Mesendoderm (in vitro differentiated cells): ENCODE measurements around the gene TREML2.
A peak's percentile ranks its signal among the peaks of the same experiment; 100 is the strongest.

Experiments used
- DNase-seq: peaks from one replicate; pipeline ENCODE4 v3.0.0; 2013
- H2AK5ac ChIP-seq: 2 replicates; pipeline ENCODE4 v1.6.1; 2013; ENCODE audit warnings: low read length, inconsistent platforms
- H2BK120ac ChIP-seq: 2 replicates; pipeline ENCODE4 v1.6.1; 2013; ENCODE audit warnings: low read depth, mild to moderate bottlenecking, low read length, moderate library complexity, mixed read lengths
- H2BK15ac ChIP-seq: replicated peaks from 2 replicates; pipeline ENCODE4 v1.6.1; 2013; ENCODE audit warnings: low read depth, mild to moderate bottlenecking, moderate library complexity
- H2BK5ac ChIP-seq: 2 replicates; pipeline ENCODE4 v1.6.1; 2013; ENCODE audit warnings: low read length, inconsistent platforms
- H3K18ac ChIP-seq: 2 replicates; pipeline ENCODE4 v1.6.1; 2013; ENCODE audit warnings: mild to moderate bottlenecking, low read length, mixed read lengths
- H3K23ac ChIP-seq: one replicate; pipeline ENCODE4 v1.6.1; 2013; ENCODE audit warnings: low read length
- H3K27ac ChIP-seq: 2 replicates; pipeline ENCODE4 v1.5.1; 2013; ENCODE audit warnings: low read depth, mild to moderate bottlenecking, inconsistent platforms, low read length, moderate library complexity
- H3K27me3 ChIP-seq: 2 replicates; pipeline ENCODE4 v1.6.1; 2013; ENCODE audit warnings: low read length, control low read depth, mild to moderate bottlenecking, inconsistent platforms; ENCODE audit not compliant: insufficient read depth, poor library complexity
- H3K36me3 ChIP-seq: 2 replicates; pipeline ENCODE4 v1.6.1; 2013; ENCODE audit warnings: low read length, inconsistent platforms; ENCODE audit not compliant: control insufficient read depth, insufficient read depth
- H3K4ac ChIP-seq: one replicate; pipeline ENCODE4 v1.6.1; 2013; ENCODE audit warnings: low read depth, mild to moderate bottlenecking, low read length, moderate library complexity
- H3K4me1 ChIP-seq: 2 replicates; pipeline ENCODE4 v1.6.1; 2013; ENCODE audit warnings: low read depth, low read length, inconsistent platforms; ENCODE audit not compliant: control insufficient read depth
- H3K4me2 ChIP-seq: 2 replicates; pipeline ENCODE4 v1.6.1; 2013; ENCODE audit warnings: low read length
- H3K4me3 ChIP-seq: 2 replicates; pipeline ENCODE4 v1.5.1; 2013; ENCODE audit warnings: mild to moderate bottlenecking, low read length
- H3K56ac ChIP-seq: one replicate; pipeline ENCODE4 v1.6.1; 2013; ENCODE audit warnings: low read length
- H3K79me1 ChIP-seq: 2 replicates; pipeline ENCODE4 v1.6.1; 2013; ENCODE audit warnings: low read length, inconsistent platforms
- H3K79me2 ChIP-seq: 2 replicates; pipeline ENCODE4 v1.6.1; 2013; ENCODE audit warnings: mild to moderate bottlenecking, low read length; ENCODE audit not compliant: control insufficient read depth, insufficient read depth
- H3K9ac ChIP-seq: 2 replicates; pipeline ENCODE4 v1.6.1; 2013; ENCODE audit warnings: low read length, inconsistent platforms
- H4K5ac ChIP-seq: one replicate; pipeline ENCODE4 v1.6.1; 2013; ENCODE audit warnings: low read length
- H4K8ac ChIP-seq: one replicate; pipeline ENCODE4 v1.6.1; 2013; ENCODE audit warnings: low read depth, mild to moderate bottlenecking, control low read depth, low read length, moderate library complexity
- WGBS: extraction: QIAGEN DNeasy Blood & Tissue Kit; methylation state at CpG from one replicate; pipeline ENCODE4 v1.1.7; 2013; ENCODE audit warnings: low lambda C conversion rate, missing lambda C conversion rate; ENCODE audit not compliant: insufficient coverage; ENCODE audit errors: extremely low coverage; 5-methylcytosine and 5-hydroxymethylcytosine counted together

The TREML2 gene

GRCh38 chr6:41201764-41202173 is 820 bp upstream of the TREML2 start:
- Histone ChIP-seq H4K8ac (no peak overlapping the region), H3K27me3 (no peaks in the 10 kb centered on the region), H3K56ac (no peak overlapping the region), H3K79me2 (no peaks in the 10 kb centered on the region), H2BK120ac (no peak overlapping the region), H3K23ac (no peak overlapping the region), H3K36me3 (no peaks in the 10 kb centered on the region), H2AK5ac (no peak overlapping the region), H3K27ac (no peak overlapping the region), H4K5ac (no peak overlapping the region), H3K4ac (no peak overlapping the region), H3K9ac (no peak overlapping the region), H3K18ac (no peak overlapping the region), H3K4me2 (no peak overlapping the region), H3K4me3 (no peak overlapping the region), H2BK5ac (no peak overlapping the region), H3K4me1 (peaks cover 7% of the 10 kb centered on the region), H3K79me1 (no peaks in the 10 kb centered on the region), H2BK15ac (no peak overlapping the region)
- no CpG with 5 or more reads among the region's 8 CpGs for WGBS
- DNase-seq: no peak

GRCh38 chr6:41200296-41200900 is 551 bp downstream of the TREML2 start:
- Histone ChIP-seq H3K27me3 (no peaks in the 10 kb centered on the region), H3K18ac (no peak overlapping the region), H2BK5ac (no peak overlapping the region), H3K79me1 (no peaks in the 10 kb centered on the region), H3K4ac (no peak overlapping the region), H3K56ac (peak overlapping the region; percentile 22), H4K5ac (no peak overlapping the region), H3K4me2 (no peak overlapping the region), H3K4me3 (no peak overlapping the region), H3K36me3 (no peaks in the 10 kb centered on the region), H2BK120ac (no peak overlapping the region), H2AK5ac (no peak overlapping the region), H3K23ac (no peak overlapping the region), H3K79me2 (no peaks in the 10 kb centered on the region), H2BK15ac (no peak overlapping the region), H4K8ac (no peak overlapping the region), H3K9ac (no peak overlapping the region), H3K4me1 (peaks cover 7% of the 10 kb centered on the region), H3K27ac (no peak overlapping the region)
- WGBS: no CpG with 5 or more reads among the region's 2 CpGs
- DNase-seq: peak; percentile 79

- H3K4me1 ChIP-seq: peaks cover 7% of the 10 kb centered on the region
- H2BK120ac ChIP-seq: no peak overlapping the region
- DNase-seq: no peak
- no peak overlapping the region for H3K4me3 ChIP-seq
- H2BK15ac ChIP-seq: no peak overlapping the region
- H3K23ac ChIP-seq: no peak overlapping the region
- no peak overlapping the region for H3K4ac ChIP-seq
- no peak overlapping the region for H2BK5ac ChIP-seq
- H3K36me3 ChIP-seq: no peaks in the 10 kb centered on the region
- H3K9ac ChIP-seq: no peak overlapping the region
- H3K27me3 ChIP-seq: no peaks in the 10 kb centered on the region
- WGBS: no CpG with 5 or more reads among the region's 1 CpG
- no peak overlapping the region for H3K27ac ChIP-seq
- H3K79me2 ChIP-seq: no peaks in the 10 kb centered on the region
- no peak overlapping the region for H3K18ac ChIP-seq
- no peak overlapping the region for H3K4me2 ChIP-seq
- H3K56ac ChIP-seq: no peak overlapping the region
- H4K8ac ChIP-seq: no peak overlapping the region
- H4K5ac ChIP-seq: no peak overlapping the region
- H3K79me1 ChIP-seq: no peaks in the 10 kb centered on the region
- no peak overlapping the region for H2AK5ac ChIP-seq
Observed at GRCh38 chr6:41199552-41200246, 1.2 kb downstream of the TREML2 start.

GRCh38 chr6:41197234-41197633 is 3.7 kb downstream of the TREML2 start:
- Histone ChIP-seq H4K5ac (no peak overlapping the region), H3K4me3 (no peak overlapping the region), H3K56ac (no peak overlapping the region), H3K4me1 (peaks cover 7% of the 10 kb centered on the region), H3K27ac (no peak overlapping the region), H2BK5ac (no peak overlapping the region), H3K4ac (no peak overlapping the region), H2BK15ac (no peak overlapping the region), H2AK5ac (no peak overlapping the region), H3K4me2 (no peak overlapping the region), H3K36me3 (no peaks in the 10 kb centered on the region), H3K79me1 (no peaks in the 10 kb centered on the region), H3K27me3 (no peaks in the 10 kb centered on the region), H3K79me2 (no peaks in the 10 kb centered on the region), H2BK120ac (no peak overlapping the region), H3K9ac (no peak overlapping the region), H3K18ac (no peak overlapping the region), H3K23ac (no peak overlapping the region), H4K8ac (no peak overlapping the region)
- no CpG with 5 or more reads among the region's 3 CpGs for WGBS
- DNase-seq: no peak

- H4K8ac ChIP-seq: no peak overlapping the region
- H4K5ac ChIP-seq: no peak overlapping the region
- no peak overlapping the region for H3K4me2 ChIP-seq
- H2BK120ac ChIP-seq: no peak overlapping the region
- H3K56ac ChIP-seq: no peak overlapping the region
- no peak for DNase-seq
- H3K79me2 ChIP-seq: no peaks in the 10 kb centered on the region
- no peak overlapping the region for H3K27ac ChIP-seq
- H3K18ac ChIP-seq: no peak overlapping the region
- H3K79me1 ChIP-seq: no peaks in the 10 kb centered on the region
- H3K4ac ChIP-seq: no peak overlapping the region
- H3K36me3 ChIP-seq: no peaks in the 10 kb centered on the region
- H3K23ac ChIP-seq: no peak overlapping the region
- H3K4me3 ChIP-seq: no peak overlapping the region
- H3K4me1 ChIP-seq: no peaks in the 10 kb centered on the region
- no peak overlapping the region for H2BK15ac ChIP-seq
- no peaks in the 10 kb centered on the region for H3K27me3 ChIP-seq
- H3K9ac ChIP-seq: no peak overlapping the region
- H2AK5ac ChIP-seq: no peak overlapping the region
- no CpG with 5 or more reads among the region's 3 CpGs for WGBS
- no peak overlapping the region for H2BK5ac ChIP-seq
Observed at GRCh38 chr6:41194386-41194785, 6.6 kb downstream of the TREML2 start.

- Histone ChIP-seq H3K23ac (no peak overlapping the region), H3K18ac (no peak overlapping the region), H3K36me3 (no peaks in the 10 kb centered on the region), H2BK5ac (no peak overlapping the region), H3K27ac (no peak overlapping the region), H4K8ac (no peak overlapping the region), H3K4me3 (no peak overlapping the region), H2AK5ac (no peak overlapping the region), H2BK15ac (no peak overlapping the region), H3K4me1 (no peaks in the 10 kb centered on the region), H3K79me1 (no peaks in the 10 kb centered on the region), H3K27me3 (no peaks in the 10 kb centered on the region), H4K5ac (no peak overlapping the region), H3K4me2 (no peak overlapping the region), H3K4ac (no peak overlapping the region), H2BK120ac (no peak overlapping the region), H3K79me2 (no peaks in the 10 kb centered on the region), H3K56ac (no peak overlapping the region), H3K9ac (no peak overlapping the region)
- 100% methylated on average over 1 of the region's 5 CpGs for WGBS
- DNase-seq: no peak
Observed at GRCh38 chr6:41193884-41194283, 7.1 kb downstream of the TREML2 start.
